Fibroblast of lung (primary cell): ENCODE measurements around the gene PIK3R4. TPM values are rescaled to one million over a fixed set of nuclear protein-coding genes. Genes with fewer than 3 reads are reported as not detected.
A peak's percentile ranks its signal among the peaks of the same experiment; 100 is the strongest.

ENCODE experiments used
- DNase-seq, 2 donors: peaks; one replicate each; pipeline versions ENCODE4 v3.0.0 to v3.0.0-alpha.2; 2010; ENCODE audit warnings: low read depth in 2 of 2
- H2AFZ ChIP-seq: 2 replicates; pipeline ENCODE4 v1.5.1; 2012; ENCODE audit warnings: low read length, control low read depth, inconsistent platforms
- H3K27ac ChIP-seq: 2 replicates; pipeline ENCODE4 v1.5.1; 2011; ENCODE audit warnings: low read length, control low read depth; ENCODE audit not compliant: insufficient read depth
- H3K27me3 ChIP-seq: 2 replicates; pipeline ENCODE4 v1.5.1; 2011; ENCODE audit warnings: mild to moderate bottlenecking, low read length; ENCODE audit not compliant: control insufficient read depth, insufficient read depth
- H3K36me3 ChIP-seq: 2 replicates; pipeline ENCODE4 v1.5.1; 2011; ENCODE audit warnings: low read length; ENCODE audit not compliant: control insufficient read depth, insufficient read depth
- H3K4me1 ChIP-seq: 2 replicates; pipeline ENCODE4 v1.5.1; 2011; ENCODE audit warnings: low read length; ENCODE audit not compliant: control insufficient read depth, insufficient read depth; ENCODE audit errors: extremely low read depth
- H3K4me2 ChIP-seq: 2 replicates; pipeline ENCODE4 v1.5.1; 2011; ENCODE audit warnings: low read length, control low read depth; ENCODE audit not compliant: insufficient read depth; ENCODE audit errors: extremely low read depth
- H3K4me3 ChIP-seq, 4 experiments: fragments of 200-600 bp in 1 of 4; sonication (generic) in 1 of 4; replicated peaks in 1 of 4; 2 replicates each; pipeline ENCODE4 v1.5.1; 2011 to 2016; ENCODE audit warnings: low read length in 4 of 4, low read depth in 3 of 4, mild to moderate bottlenecking in 3 of 4, control low read depth in 2 of 4, inconsistent platforms in 1 of 4, mixed read lengths in 1 of 4; ENCODE audit not compliant: insufficient read depth in 1 of 4; ENCODE audit errors: control extremely low read depth in 1 of 4
- H3K79me2 ChIP-seq: 2 replicates; pipeline ENCODE4 v1.5.1; 2012; ENCODE audit warnings: mild to moderate bottlenecking, low read length, inconsistent platforms; ENCODE audit not compliant: control insufficient read depth, insufficient read depth
- H3K9ac ChIP-seq: 2 replicates; pipeline ENCODE4 v1.5.1; 2011; ENCODE audit warnings: mild to moderate bottlenecking, low read length, control low read depth; ENCODE audit not compliant: insufficient read depth
- H3K9me3 ChIP-seq: 2 replicates; pipeline ENCODE4 v1.5.1; 2012; ENCODE audit warnings: low read depth, low read length; ENCODE audit not compliant: control insufficient read depth, insufficient read depth
- H4K20me1 ChIP-seq: 2 replicates; pipeline ENCODE4 v1.5.1; 2011; ENCODE audit warnings: low read length; ENCODE audit not compliant: control insufficient read depth, insufficient read depth; ENCODE audit errors: extremely low read depth
- CTCF ChIP-seq, 2 donors: IDR thresholded peaks in 1 of 2; conservative IDR thresholded peaks in 1 of 2; 1 replicate in 1 of 2; 2 replicates in 1 of 2; pipeline ENCODE4 v1.5.1; 2011 to 2012; ENCODE audit warnings: low read length in 2 of 2, control low read depth in 1 of 2, inconsistent platforms in 1 of 2, low read depth in 1 of 2, mild to moderate bottlenecking in 1 of 2
- EZH2 ChIP-seq: IDR thresholded peaks from 2 replicates; pipeline ENCODE4 v1.5.1; 2012; ENCODE audit warnings: low read length, control low read depth, mild to moderate bottlenecking; ENCODE audit errors: missing control alignments
- polyA plus RNA-seq, 2 donors: library from polyadenylated mRNA; depleted of rRNA in 1 of 2; stranded (reverse) in 1 of 2; unstranded in 1 of 2; fragments of >200 nt; gene quantifications; 2 replicates each; pipeline ENCODE4 v1.2.1, GENCODE V29; 2011 to 2012; ENCODE audit warnings: missing spikeins in 1 of 2
- total RNA-seq: library from RNA; depleted of rRNA; stranded (reverse); fragments of >200 nt; gene quantifications from 2 replicates; pipeline ENCODE4 v1.2.1, GENCODE V29; 2014

The PIK3R4 gene
- total and polyA plus RNA-seq, 2 donors (not counting 1 experiment from before 2014, with no cell fraction given), result 33.4 to 44.6 TPM

- no peaks in the 10 kb centered on the region for H3K9me3 ChIP-seq
- H3K9ac ChIP-seq, result no peak overlapping the region
- DNase-seq, result no peak
- no peaks in the 10 kb centered on the region for H4K20me1 ChIP-seq
- H3K27ac ChIP-seq, result no peak overlapping the region
- no peak overlapping the region for H3K4me2 ChIP-seq
- no peaks in the 10 kb centered on the region for H3K27me3 ChIP-seq
- no peaks in the 10 kb centered on the region for H3K36me3 ChIP-seq
- no peak overlapping the region for H3K4me3 ChIP-seq
- H3K79me2 ChIP-seq, result no peaks in the 10 kb centered on the region
- no peak for TF ChIP-seq EZH2
- no peak for TF ChIP-seq CTCF (conservative IDR thresholded peaks at IDR 0.05 in 1 of 2, IDR thresholded peaks at IDR 0.05 in 1 of 2; ENCODE audit: low read depth in 1 of 2, low read length in 2 of 2)
- no peaks in the 10 kb centered on the region for H3K4me1 ChIP-seq
- no peak overlapping the region for H2AFZ ChIP-seq
These were observed 15.2 kb upstream of the PIK3R4 start for GRCh38 chr3:130761730-130762311.

DNA sequence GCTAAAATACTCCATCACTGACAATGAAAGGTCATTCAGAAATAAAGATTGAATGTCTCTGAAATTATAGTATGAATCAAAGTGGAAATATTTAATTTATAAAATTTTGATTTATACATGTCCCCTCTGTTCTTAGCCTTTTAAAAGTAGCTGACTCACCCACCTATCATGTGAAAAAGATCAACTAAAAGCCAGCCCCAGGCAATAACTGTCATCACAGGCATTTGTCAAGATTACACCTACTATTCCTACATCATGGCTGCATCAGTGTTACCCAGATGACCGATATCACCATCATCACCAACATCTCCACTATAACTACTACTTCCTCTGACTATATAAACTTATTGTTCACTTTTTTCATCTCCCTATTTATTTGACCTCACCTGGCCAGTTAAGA, 14.3 kb upstream of the PIK3R4 start:
- H3K4me3 ChIP-seq, result no peak overlapping the region
- DNase-seq, result no peak
- H4K20me1 ChIP-seq, result no peaks in the 10 kb centered on the region
- H3K9me3 ChIP-seq, result no peaks in the 10 kb centered on the region
- H3K27ac ChIP-seq, result no peak overlapping the region
- H3K79me2 ChIP-seq, result no peaks in the 10 kb centered on the region
- no peaks in the 10 kb centered on the region for H3K36me3 ChIP-seq
- H3K4me2 ChIP-seq, result no peak overlapping the region
- no peaks in the 10 kb centered on the region for H3K4me1 ChIP-seq
- H3K27me3 ChIP-seq, result no peaks in the 10 kb centered on the region
- no peak for TF ChIP-seq EZH2
- TF ChIP-seq CTCF (conservative IDR thresholded peaks at IDR 0.05 in 1 of 2, IDR thresholded peaks at IDR 0.05 in 1 of 2; ENCODE audit: low read depth in 1 of 2, low read length in 2 of 2), result no peak
- H3K9ac ChIP-seq, result no peak overlapping the region
- H2AFZ ChIP-seq, result no peak overlapping the region

DNA sequence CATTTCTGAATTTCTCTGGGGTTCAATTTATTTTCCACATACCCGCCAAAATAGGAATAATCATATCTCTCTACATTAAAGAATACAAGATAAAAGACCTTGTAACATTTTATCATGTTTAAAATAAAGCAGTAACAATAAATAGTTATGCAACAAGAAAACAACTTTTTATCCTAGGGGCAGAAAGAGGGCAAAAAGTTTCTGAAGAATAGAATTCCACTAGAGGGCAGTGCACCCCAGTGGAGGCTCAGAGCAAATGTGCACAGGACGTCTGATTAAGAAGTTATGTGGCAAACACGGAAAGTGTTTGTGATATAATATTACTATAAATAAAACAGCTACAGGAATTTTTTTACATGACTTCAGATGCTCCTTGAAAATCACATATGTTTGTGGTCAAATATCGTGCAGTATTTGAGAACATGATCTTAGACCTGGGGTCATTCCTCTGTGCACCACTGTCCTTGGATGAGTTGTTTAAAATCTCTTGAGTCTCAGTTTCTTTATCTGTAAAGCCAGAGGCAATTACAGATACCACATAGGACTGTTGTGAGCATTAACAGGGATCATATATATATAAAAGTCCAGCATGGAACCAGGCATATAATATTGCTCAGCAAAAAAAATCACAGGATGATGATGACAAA, 13.2 kb upstream of the PIK3R4 start:
- Histone ChIP-seq H3K36me3 (no peaks in the 10 kb centered on the region), H3K4me2 (no peak overlapping the region), H2AFZ (no peak overlapping the region), H3K79me2 (no peaks in the 10 kb centered on the region), H3K27me3 (no peaks in the 10 kb centered on the region), H3K27ac (no peak overlapping the region), H3K4me3 (no peak overlapping the region), H3K9me3 (no peaks in the 10 kb centered on the region), H3K4me1 (no peaks in the 10 kb centered on the region), H3K9ac (no peak overlapping the region), H4K20me1 (no peaks in the 10 kb centered on the region)
- peak; percentile 33 to 64 for DNase-seq
- no peak for TF ChIP-seq EZH2
- peak; percentile 79 to 80 for TF ChIP-seq CTCF (conservative IDR thresholded peaks at IDR 0.05 in 1 of 2, IDR thresholded peaks at IDR 0.05 in 1 of 2; ENCODE audit: low read depth in 1 of 2, low read length in 2 of 2)
